Endothelial cell of umbilical vein (primary cell): ENCODE data around the gene KLC1. TPM values are rescaled to one million over a fixed set of nuclear protein-coding genes. Genes with fewer than 3 reads are reported as not detected.

Experiments
- BruUV-seq: library from RNA; stranded (reverse); fragments of 400-500 nt; replicated peaks from 2 replicates; lab custom pipeline; 2021; lab: Mats Ljungman, UMichigan
- CTCF ChIA-PET: fragments of 300-600, 350-600 bp; sonication (Branson Sonifier 250); formaldehyde crosslinking; loops from one replicate; lab custom pipeline; 2021; ENCODE audit warnings: antibody characterized with exemption, inconsistent platforms; lab: Charles Lee
- POLR2A ChIA-PET: fragments of 300-600, 350-600 bp; sonication (Branson Sonifier 250); formaldehyde crosslinking; loops from one replicate; lab custom pipeline; 2021; ENCODE audit warnings: antibody characterized with exemption, inconsistent platforms; lab: Charles Lee
- DNase-seq: peaks from one replicate; pipeline ENCODE4 v3.0.0-alpha.2; 2011; ENCODE audit warnings: low read depth, low spot score
- FAIRE-seq: peaks from 2 replicates; lab custom pipeline; 2011; peaks lifted over from hg19 to GRCh38; lab: Jason Lieb, UNC
- H2AFZ ChIP-seq: 2 replicates; pipeline ENCODE4 v1.6.0; 2012; ENCODE audit warnings: low read depth, low read length, control low read depth, inconsistent platforms
- H3K27ac ChIP-seq: 2 replicates; pipeline ENCODE4 v1.5.1; 2011; ENCODE audit warnings: low read depth, mild to moderate bottlenecking, control low read depth, low read length, moderate library complexity; ENCODE audit not compliant: insufficient read depth
- H3K27me3 ChIP-seq, 2 experiments: 2 replicates each; pipeline versions ENCODE4 v1.6.0 to v1.6.1; 2011; ENCODE audit warnings: low read length in 2 of 2, mixed read lengths in 1 of 2; ENCODE audit not compliant: control insufficient read depth in 2 of 2, insufficient read depth in 2 of 2
- H3K36me3 ChIP-seq, 2 experiments: 2 replicates in 1 of 2; 3 replicates in 1 of 2; pipeline ENCODE4 v1.5.1; 2011; ENCODE audit warnings: low read length in 2 of 2, mild to moderate bottlenecking in 1 of 2, moderate library complexity in 1 of 2; ENCODE audit not compliant: control insufficient read depth in 2 of 2, insufficient read depth in 2 of 2; ENCODE audit errors: extremely low read depth in 1 of 2
- H3K4me1 ChIP-seq: 3 replicates; pipeline ENCODE4 v1.5.1; 2011; ENCODE audit warnings: mild to moderate bottlenecking, low read length; ENCODE audit not compliant: control insufficient read depth, insufficient read depth; ENCODE audit errors: extremely low read depth
- H3K4me2 ChIP-seq: 2 replicates; pipeline ENCODE4 v1.6.1; 2011; ENCODE audit warnings: low read length, control low read depth, mixed read lengths; ENCODE audit not compliant: insufficient read depth
- H3K4me3 ChIP-seq, 3 experiments: fragments of 200-600 bp in 1 of 3; sonication (generic), shearing (Covaris generic) in 1 of 3; replicated peaks in 1 of 3; 2 replicates each; pipeline ENCODE4 v1.5.1; 2011 to 2016; ENCODE audit warnings: control low read depth in 3 of 3, low read length in 3 of 3, mild to moderate bottlenecking in 2 of 3, inconsistent platforms in 1 of 3, low read depth in 1 of 3, moderate library complexity in 1 of 3; ENCODE audit not compliant: insufficient read depth in 1 of 3
- H3K79me2 ChIP-seq: 2 replicates; pipeline ENCODE4 v1.6.0; 2012; ENCODE audit warnings: low read length, inconsistent platforms; ENCODE audit not compliant: control insufficient read depth, insufficient read depth
- H3K9ac ChIP-seq: replicated peaks from 2 replicates; pipeline ENCODE3; 2011; ENCODE audit warnings: low read length, control low read depth; ENCODE audit not compliant: insufficient read depth; ENCODE audit errors: extremely low read depth
- H3K9me1 ChIP-seq: replicated peaks from 3 replicates; pipeline ENCODE4 v1.6.0; 2011; ENCODE audit warnings: mild to moderate bottlenecking, low read length; ENCODE audit not compliant: control insufficient read depth, insufficient read depth; ENCODE audit errors: extremely low read depth
- H3K9me3 ChIP-seq: replicated peaks from 2 replicates; pipeline ENCODE4 v1.5.1; 2012; ENCODE audit warnings: low read length, inconsistent platforms; ENCODE audit not compliant: control insufficient read depth, insufficient read depth
- H4K20me1 ChIP-seq: replicated peaks from 2 replicates; pipeline ENCODE3; 2011; ENCODE audit warnings: mild to moderate bottlenecking, low read length; ENCODE audit not compliant: control insufficient read depth, insufficient read depth; ENCODE audit errors: extremely low read depth
- EZH2 ChIP-seq: IDR thresholded peaks from 2 replicates; pipeline ENCODE4 v1.6.1; 2012; ENCODE audit warnings: borderline replicate concordance, low read depth, mild to moderate bottlenecking, moderate library complexity, low read length, inconsistent platforms; ENCODE audit not compliant: severe bottlenecking
- FOS ChIP-seq: IDR thresholded peaks from 2 replicates; pipeline ENCODE4 v1.6.1; 2011; ENCODE audit warnings: mild to moderate bottlenecking, low read length, moderate library complexity, borderline replicate concordance; ENCODE audit not compliant: insufficient read depth
- GATA2 ChIP-seq: IDR thresholded peaks from 2 replicates; pipeline ENCODE4 v1.7.0; 2011; ENCODE audit warnings: low read depth, mild to moderate bottlenecking, moderate library complexity, mixed read lengths, low read length; ENCODE audit not compliant: insufficient read length, insufficient read depth
- JUN ChIP-seq: IDR thresholded peaks from 2 replicates; pipeline ENCODE4 v1.6.1; 2011; ENCODE audit warnings: borderline replicate concordance, low read depth; ENCODE audit not compliant: insufficient read length, insufficient read depth
- MYC ChIP-seq: IDR thresholded peaks from one replicate; pipeline ENCODE4 v1.6.1; 2011; ENCODE audit warnings: mild to moderate bottlenecking, low read depth, low read length
- POLR2A ChIP-seq: IDR thresholded peaks from 2 replicates; pipeline ENCODE4 v1.6.1; 2012; ENCODE audit warnings: low read depth, mild to moderate bottlenecking, control low read depth, low read length
- POLR2AphosphoS5 ChIP-seq: IDR thresholded peaks from 2 replicates; pipeline ENCODE4 v1.6.1; 2012; ENCODE audit warnings: low read depth, mild to moderate bottlenecking, control low read depth, low read length, moderate library complexity; ENCODE audit not compliant: insufficient read depth
- dilution Hi-C: fragments of 300-500 bp; cut with MboI; formaldehyde crosslinking; loops from one replicate; pipeline ENCODE4 v1.15.0; 2019; ENCODE audit warnings: low sequenced_read_pairs; ENCODE audit not compliant: extremely low pct_ligation_motif_present
- intact Hi-C: fragments of 100-400 bp; cut with micrococcal nuclease; formaldehyde crosslinking; loops from one replicate; pipeline ENCODE4 v1.10.0; 2022
- polyA plus RNA-seq, 4 experiments: library from polyadenylated mRNA; depleted of rRNA in 3 of 4; stranded (reverse) in 3 of 4; unstranded in 1 of 4; fragments of >200 nt; gene quantifications; 2 replicates each; pipeline versions ENCODE4 v1.2.1 to v1.2.3, GENCODE V29; 2011 to 2012; ENCODE audit warnings: missing spikeins in 1 of 4
- total RNA-seq: library from RNA; stranded (reverse); gene quantifications from 2 replicates; pipeline ENCODE4 v1.2.3, GENCODE V29; 2021
- TF ChIP-seq, protein P1 (sequence below): IDR thresholded peaks from 2 replicates; pipeline ENCODE4 v1.6.1; 2011; ENCODE audit not compliant: insufficient read depth, insufficient read length
- TF ChIP-seq, protein P2 (sequence below), 2 donors: IDR thresholded peaks; 1 replicate in 1 of 2; 2 replicates in 1 of 2; pipeline ENCODE4 v1.5.1; 2011; ENCODE audit warnings: low read length in 2 of 2, mild to moderate bottlenecking in 2 of 2, moderate library complexity in 2 of 2, control low read depth in 1 of 2, inconsistent platforms in 1 of 2, low read depth in 1 of 2; ENCODE audit not compliant: insufficient read depth in 1 of 2; ENCODE audit errors: extremely low read depth in 1 of 2

The KLC1 gene
- total and polyA plus RNA-seq, 2 donors (not counting 3 experiments of a cell fraction or from before 2014, with no cell fraction given), result 124 to 233 TPM

DNA sequence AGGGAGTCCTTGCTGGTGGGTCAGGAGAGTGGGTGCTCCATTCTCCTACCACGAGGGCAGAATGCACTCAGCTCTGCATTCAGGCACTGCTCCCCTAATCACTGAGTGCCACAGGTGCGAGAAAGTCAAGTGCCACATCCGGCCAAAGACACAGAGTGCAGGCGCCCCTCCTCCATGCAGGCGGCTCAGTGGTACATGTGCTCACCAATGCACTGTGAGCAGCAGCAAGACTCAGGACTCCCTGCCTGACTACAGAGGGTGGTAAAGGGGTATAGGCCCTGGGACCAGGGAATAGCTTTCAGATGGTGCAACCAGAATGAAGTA, 119.5 kb downstream of the KLC1 start:
- Histone ChIP-seq H4K20me1 (no peaks in the 10 kb centered on the region), H3K9ac (no peak overlapping the region), H3K27me3 (no peaks in the 10 kb centered on the region), H3K4me1 (peaks cover 19% of the 10 kb centered on the region), H3K27ac (no peak overlapping the region), H3K36me3 (peaks cover 0 to 14% of the 10 kb centered on the region in 2 experiments), H3K9me1 (no peaks in the 10 kb centered on the region), H3K4me2 (no peak overlapping the region), H2AFZ (no peak overlapping the region), H3K9me3 (no peaks in the 10 kb centered on the region), H3K4me3 (no peak overlapping the region), H3K79me2 (no peaks in the 10 kb centered on the region)
- intact Hi-C loops (no loop called here), dilution Hi-C loops (no loop called here)
- TF ChIP-seq POLR2A (no peak), FOS (no peak), EZH2 (no peak), JUN (no peak), GATA2 (no peak), POLR2AphosphoS5 (no peak), MYC (no peak)
- TF ChIP-seq, protein P1, sequence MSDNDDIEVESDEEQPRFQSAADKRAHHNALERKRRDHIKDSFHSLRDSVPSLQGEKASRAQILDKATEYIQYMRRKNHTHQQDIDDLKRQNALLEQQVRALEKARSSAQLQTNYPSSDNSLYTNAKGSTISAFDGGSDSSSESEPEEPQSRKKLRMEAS, result no peak
- TF ChIP-seq, protein P2, sequence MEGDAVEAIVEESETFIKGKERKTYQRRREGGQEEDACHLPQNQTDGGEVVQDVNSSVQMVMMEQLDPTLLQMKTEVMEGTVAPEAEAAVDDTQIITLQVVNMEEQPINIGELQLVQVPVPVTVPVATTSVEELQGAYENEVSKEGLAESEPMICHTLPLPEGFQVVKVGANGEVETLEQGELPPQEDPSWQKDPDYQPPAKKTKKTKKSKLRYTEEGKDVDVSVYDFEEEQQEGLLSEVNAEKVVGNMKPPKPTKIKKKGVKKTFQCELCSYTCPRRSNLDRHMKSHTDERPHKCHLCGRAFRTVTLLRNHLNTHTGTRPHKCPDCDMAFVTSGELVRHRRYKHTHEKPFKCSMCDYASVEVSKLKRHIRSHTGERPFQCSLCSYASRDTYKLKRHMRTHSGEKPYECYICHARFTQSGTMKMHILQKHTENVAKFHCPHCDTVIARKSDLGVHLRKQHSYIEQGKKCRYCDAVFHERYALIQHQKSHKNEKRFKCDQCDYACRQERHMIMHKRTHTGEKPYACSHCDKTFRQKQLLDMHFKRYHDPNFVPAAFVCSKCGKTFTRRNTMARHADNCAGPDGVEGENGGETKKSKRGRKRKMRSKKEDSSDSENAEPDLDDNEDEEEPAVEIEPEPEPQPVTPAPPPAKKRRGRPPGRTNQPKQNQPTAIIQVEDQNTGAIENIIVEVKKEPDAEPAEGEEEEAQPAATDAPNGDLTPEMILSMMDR (IDR thresholded peaks at IDR 0.05; ENCODE audit: extremely low read depth in 1 of 2, insufficient read depth in 1 of 2, low read depth in 1 of 2, low read length in 2 of 2), result no peak
- DNase-seq (no peak), FAIRE-seq (no peak)
- POLR2A ChIA-PET, result no interaction called here
- CTCF ChIA-PET, result no interaction called here
- BruUV-seq, result no TSS peak
